ENCODE measurements around the gene CASZ1.

Gene CASZ1

GRCh38 chr1:10625554-10625953 lies 170.9 kb downstream of the CASZ1 start:
- H3K9me3 ChIP-seq (ENCODE audit: control insufficient read depth, low read length): no peaks in the 10 kb centered on the region
- H3K4me3 ChIP-seq (ENCODE audit: insufficient read depth, low read depth, low read length): no peak overlapping the region
- 88% methylated on average over 10 of the region's 10 CpGs for WGBS, 2 experiments
- H3K4me1 ChIP-seq (ENCODE audit: control insufficient read depth, insufficient read depth, low read length): no peaks in the 10 kb centered on the region
- no peak overlapping the region for H3K27ac ChIP-seq (ENCODE audit: insufficient read depth, low read depth, low read length, poor library complexity, severe bottlenecking)
- no peaks in the 10 kb centered on the region for H3K36me3 ChIP-seq (ENCODE audit: control insufficient read depth, insufficient read depth, low read length)
- no peaks in the 10 kb centered on the region for H3K27me3 ChIP-seq (ENCODE audit: control insufficient read depth, insufficient read depth, low read length, poor library complexity, severe bottlenecking)

DNA sequence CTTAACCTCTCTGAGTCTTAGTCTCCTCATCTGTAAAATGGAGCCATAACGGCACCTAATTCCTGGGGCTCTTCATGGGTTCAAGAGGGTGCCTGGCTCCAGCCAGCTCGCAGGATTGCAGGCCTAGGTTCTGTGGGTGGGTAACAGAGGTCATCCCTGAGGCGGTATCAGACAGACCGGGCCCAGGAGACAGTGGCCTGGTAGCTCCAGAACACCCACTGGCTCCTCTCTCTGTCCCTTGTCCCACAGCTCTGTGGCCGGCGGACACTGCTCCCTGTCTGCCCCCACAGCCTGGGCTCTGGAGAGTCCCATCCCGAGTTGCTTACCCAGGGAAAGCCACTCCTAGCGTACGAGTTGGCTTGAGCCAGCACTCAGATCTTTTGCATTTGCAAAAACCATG lies 171.4 kb downstream of the CASZ1 start:
- 93 to 94% methylated on average over 9 of the region's 9 CpGs for WGBS, 2 experiments
- H3K27ac ChIP-seq (ENCODE audit: insufficient read depth, low read depth, low read length, poor library complexity, severe bottlenecking): no peak overlapping the region
- H3K9me3 ChIP-seq (ENCODE audit: control insufficient read depth, low read length): no peaks in the 10 kb centered on the region
- H3K4me3 ChIP-seq (ENCODE audit: insufficient read depth, low read depth, low read length): no peak overlapping the region
- H3K36me3 ChIP-seq (ENCODE audit: control insufficient read depth, insufficient read depth, low read length): no peaks in the 10 kb centered on the region
- H3K27me3 ChIP-seq (ENCODE audit: control insufficient read depth, insufficient read depth, low read length, poor library complexity, severe bottlenecking): no peaks in the 10 kb centered on the region
- H3K4me1 ChIP-seq (ENCODE audit: control insufficient read depth, insufficient read depth, low read length): no peaks in the 10 kb centered on the region

GRCh38 chr1:10624256-10625050 lies 172.0 kb downstream of the CASZ1 start:
- H3K27me3 ChIP-seq (ENCODE audit: control insufficient read depth, insufficient read depth, low read length, poor library complexity, severe bottlenecking): no peaks in the 10 kb centered on the region
- no peaks in the 10 kb centered on the region for H3K4me1 ChIP-seq (ENCODE audit: control insufficient read depth, insufficient read depth, low read length)
- no peak overlapping the region for H3K4me3 ChIP-seq (ENCODE audit: insufficient read depth, low read depth, low read length)
- 95 to 96% methylated on average over 26 of the region's 26 CpGs for WGBS, 2 experiments
- no peaks in the 10 kb centered on the region for H3K9me3 ChIP-seq (ENCODE audit: control insufficient read depth, low read length)
- H3K27ac ChIP-seq (ENCODE audit: insufficient read depth, low read depth, low read length, poor library complexity, severe bottlenecking): no peak overlapping the region
- no peaks in the 10 kb centered on the region for H3K36me3 ChIP-seq (ENCODE audit: control insufficient read depth, insufficient read depth, low read length)

DNA sequence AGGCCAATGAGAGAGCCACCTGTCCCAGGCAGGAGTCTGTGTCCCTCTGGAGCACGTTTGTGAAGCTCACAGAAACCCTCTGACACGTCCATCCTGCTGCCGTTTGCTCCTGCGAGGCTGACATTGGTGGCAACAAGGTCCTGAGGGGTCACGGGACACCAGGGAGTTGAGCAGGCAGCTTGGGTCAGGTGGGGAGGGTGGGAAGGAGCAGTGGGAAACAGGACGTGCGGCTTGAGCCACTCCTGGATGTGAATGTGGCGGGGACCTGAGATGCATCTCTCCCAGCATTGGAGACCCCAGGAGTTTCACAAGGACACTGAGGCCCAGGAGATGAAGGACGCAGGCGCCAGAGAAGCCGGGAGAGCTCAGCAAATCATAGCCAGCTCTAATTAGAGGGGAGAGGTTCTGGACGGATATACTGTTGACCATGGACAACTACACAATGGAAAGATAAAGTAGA lies 172.7 kb downstream of the CASZ1 start:
- no peak overlapping the region for H3K4me3 ChIP-seq (ENCODE audit: insufficient read depth, low read depth, low read length)
- H3K36me3 ChIP-seq (ENCODE audit: control insufficient read depth, insufficient read depth, low read length): no peaks in the 10 kb centered on the region
- H3K9me3 ChIP-seq (ENCODE audit: control insufficient read depth, low read length): no peaks in the 10 kb centered on the region
- no peak overlapping the region for H3K27ac ChIP-seq (ENCODE audit: insufficient read depth, low read depth, low read length, poor library complexity, severe bottlenecking)
- no peaks in the 10 kb centered on the region for H3K4me1 ChIP-seq (ENCODE audit: control insufficient read depth, insufficient read depth, low read length)
- H3K27me3 ChIP-seq (ENCODE audit: control insufficient read depth, insufficient read depth, low read length, poor library complexity, severe bottlenecking): no peaks in the 10 kb centered on the region
- WGBS, 2 experiments: 93 to 95% methylated on average over 12 of the region's 12 CpGs

DNA sequence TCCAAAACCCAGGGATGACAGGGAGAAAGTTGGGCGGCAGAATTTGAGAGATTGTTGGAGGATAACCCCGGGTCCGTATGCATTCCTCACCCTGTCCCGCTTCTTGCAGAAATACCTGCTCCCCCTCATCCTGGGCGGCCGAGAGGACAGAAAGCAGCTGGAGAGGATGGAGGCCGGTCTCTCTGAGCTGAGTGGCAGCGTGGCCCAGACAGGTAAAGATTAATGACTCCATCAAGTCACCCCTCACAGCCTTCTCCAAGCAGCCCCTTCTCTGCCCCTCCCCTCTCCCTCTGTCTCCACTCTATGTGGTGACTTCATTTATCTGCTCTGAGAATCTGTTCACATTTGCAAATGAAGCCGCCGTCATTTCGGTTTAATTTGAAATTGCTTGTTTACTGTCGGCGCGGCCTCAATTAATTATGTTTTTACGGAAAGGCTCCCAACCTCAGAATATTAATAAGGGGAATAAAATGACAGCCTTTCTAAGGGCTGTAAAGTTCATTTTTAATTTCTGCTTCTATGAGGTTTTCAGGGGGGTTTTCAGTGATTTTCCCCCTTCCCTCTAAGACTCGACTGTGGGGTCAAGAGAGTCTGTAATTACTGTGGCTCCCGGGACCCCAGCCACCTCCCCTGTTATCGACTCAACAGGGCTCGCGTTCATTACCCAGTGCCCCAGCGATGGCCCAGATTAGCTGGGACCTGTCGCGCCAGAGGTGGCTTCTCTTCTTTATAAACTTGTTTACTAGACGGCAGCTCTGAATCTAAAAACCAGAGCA lies 173.3 kb downstream of the CASZ1 start:
- Histone ChIP-seq H3K4me1 (ENCODE audit: control insufficient read depth, insufficient read depth, low read length) (no peaks in the 10 kb centered on the region), H3K4me3 (ENCODE audit: insufficient read depth, low read depth, low read length) (no peak overlapping the region), H3K27ac (ENCODE audit: insufficient read depth, low read depth, low read length, poor library complexity, severe bottlenecking) (no peak overlapping the region), H3K36me3 (ENCODE audit: control insufficient read depth, insufficient read depth, low read length) (no peaks in the 10 kb centered on the region), H3K9me3 (ENCODE audit: control insufficient read depth, low read length) (no peaks in the 10 kb centered on the region), H3K27me3 (ENCODE audit: control insufficient read depth, insufficient read depth, low read length, poor library complexity, severe bottlenecking) (no peaks in the 10 kb centered on the region)
- 93 to 94% methylated on average over 24 of the region's 24 CpGs for WGBS, 2 experiments

- H3K27me3 ChIP-seq (ENCODE audit: control insufficient read depth, insufficient read depth, low read length, poor library complexity, severe bottlenecking): no peaks in the 10 kb centered on the region
- H3K27ac ChIP-seq (ENCODE audit: insufficient read depth, low read depth, low read length, poor library complexity, severe bottlenecking): no peak overlapping the region
- H3K4me1 ChIP-seq (ENCODE audit: control insufficient read depth, insufficient read depth, low read length): no peaks in the 10 kb centered on the region
- no peaks in the 10 kb centered on the region for H3K36me3 ChIP-seq (ENCODE audit: control insufficient read depth, insufficient read depth, low read length)
- H3K9me3 ChIP-seq (ENCODE audit: control insufficient read depth, low read length): no peaks in the 10 kb centered on the region
- H3K4me3 ChIP-seq (ENCODE audit: insufficient read depth, low read depth, low read length): no peak overlapping the region
- 90 to 94% methylated on average over 9 of the region's 9 CpGs for WGBS, 2 experiments
Measured at GRCh38 chr1:10621906-10622305, 174.5 kb downstream of the CASZ1 start.

DNA sequence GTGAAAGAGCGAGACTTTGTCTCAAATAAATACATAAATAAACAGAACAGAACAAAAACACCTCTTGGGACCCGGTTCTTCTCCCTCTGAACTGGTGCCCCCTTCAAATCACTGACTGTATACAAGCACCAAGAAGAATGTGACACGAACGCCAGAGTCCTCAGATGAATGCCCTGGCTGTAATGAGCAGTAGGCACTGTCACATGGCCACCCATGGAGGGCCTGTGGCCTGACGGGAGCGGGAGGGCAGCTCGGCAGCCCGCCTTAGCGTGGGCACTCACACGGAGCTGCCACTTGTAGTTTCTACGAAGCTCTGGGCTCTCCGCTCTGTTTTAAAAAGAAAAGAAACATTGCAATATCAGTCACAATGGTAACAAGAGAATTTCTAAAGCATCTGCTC lies 175.7 kb downstream of the CASZ1 start:
- WGBS, 2 experiments: 94 to 95% methylated on average over 12 of the region's 12 CpGs
- Histone ChIP-seq H3K27me3 (ENCODE audit: control insufficient read depth, insufficient read depth, low read length, poor library complexity, severe bottlenecking) (no peaks in the 10 kb centered on the region), H3K36me3 (ENCODE audit: control insufficient read depth, insufficient read depth, low read length) (no peaks in the 10 kb centered on the region), H3K9me3 (ENCODE audit: control insufficient read depth, low read length) (no peaks in the 10 kb centered on the region), H3K4me3 (ENCODE audit: insufficient read depth, low read depth, low read length) (no peak overlapping the region), H3K27ac (ENCODE audit: insufficient read depth, low read depth, low read length, poor library complexity, severe bottlenecking) (no peak overlapping the region), H3K4me1 (ENCODE audit: control insufficient read depth, insufficient read depth, low read length) (no peaks in the 10 kb centered on the region)

DNA sequence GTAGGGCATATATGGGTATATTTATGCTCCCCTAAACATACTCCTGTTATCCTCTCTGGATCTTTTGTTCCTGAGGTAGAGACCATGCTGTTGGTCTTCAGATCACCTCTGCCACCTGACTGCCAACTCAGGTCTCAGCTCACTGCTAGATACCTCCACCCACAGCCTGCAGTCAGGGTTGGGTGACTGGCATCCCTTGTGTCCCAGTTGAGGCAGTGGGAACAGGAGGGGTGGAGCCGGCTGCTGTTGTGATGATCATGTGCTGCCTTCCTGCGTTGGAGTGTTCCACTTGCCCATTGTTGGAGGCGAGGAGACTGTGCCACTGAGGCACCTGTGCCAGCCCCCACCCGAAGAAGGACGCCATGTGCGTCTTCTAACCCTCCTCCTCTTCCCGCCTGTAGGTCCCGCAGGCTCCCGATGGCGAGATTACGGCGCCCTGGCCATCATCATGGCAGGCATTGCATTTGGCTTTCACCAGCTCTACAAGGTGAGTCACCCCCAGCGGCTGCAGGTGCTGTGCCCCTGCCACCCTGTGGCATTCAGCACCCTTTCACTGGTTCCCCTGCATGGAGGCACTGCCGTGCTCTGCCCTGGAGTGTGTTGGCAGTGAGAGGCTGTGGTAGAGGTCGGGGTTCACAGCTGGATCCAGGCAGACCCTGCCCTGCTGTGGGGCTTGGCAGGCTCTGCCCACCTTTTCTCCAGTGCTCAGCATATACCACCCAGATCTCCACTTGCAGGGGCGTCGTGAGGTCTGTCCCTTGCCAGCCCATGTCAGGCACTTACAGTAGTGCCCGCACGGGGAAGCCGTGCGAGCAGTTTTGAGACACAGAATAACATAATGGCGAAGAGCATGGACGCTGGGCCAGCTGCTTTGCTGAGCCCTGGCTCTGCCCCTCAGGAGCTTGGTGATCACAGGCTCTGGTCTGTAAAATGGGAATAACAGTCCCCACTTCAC lies 178.2 kb downstream of the CASZ1 start:
- no peaks in the 10 kb centered on the region for H3K9me3 ChIP-seq (ENCODE audit: control insufficient read depth, low read length)
- H3K27ac ChIP-seq (ENCODE audit: insufficient read depth, low read depth, low read length, poor library complexity, severe bottlenecking): no peak overlapping the region
- no peak overlapping the region for H3K4me3 ChIP-seq (ENCODE audit: insufficient read depth, low read depth, low read length)
- H3K27me3 ChIP-seq (ENCODE audit: control insufficient read depth, insufficient read depth, low read length, poor library complexity, severe bottlenecking): no peaks in the 10 kb centered on the region
- peaks cover 6% of the 10 kb centered on the region for H3K4me1 ChIP-seq (ENCODE audit: control insufficient read depth, insufficient read depth, low read length)
- WGBS, 2 experiments: 95 to 97% methylated on average over 23 of the region's 23 CpGs
- no peaks in the 10 kb centered on the region for H3K36me3 ChIP-seq (ENCODE audit: control insufficient read depth, insufficient read depth, low read length)

GRCh38 chr1:10617318-10617717 lies 179.1 kb downstream of the CASZ1 start:
- Histone ChIP-seq H3K4me3 (ENCODE audit: insufficient read depth, low read depth, low read length) (no peak overlapping the region), H3K4me1 (ENCODE audit: control insufficient read depth, insufficient read depth, low read length) (peaks cover 6% of the 10 kb centered on the region), H3K27me3 (ENCODE audit: control insufficient read depth, insufficient read depth, low read length, poor library complexity, severe bottlenecking) (no peaks in the 10 kb centered on the region), H3K27ac (ENCODE audit: insufficient read depth, low read depth, low read length, poor library complexity, severe bottlenecking) (no peak overlapping the region), H3K36me3 (ENCODE audit: control insufficient read depth, insufficient read depth, low read length) (no peaks in the 10 kb centered on the region), H3K9me3 (ENCODE audit: control insufficient read depth, low read length) (no peaks in the 10 kb centered on the region)
- WGBS, 2 experiments: 94 to 98% methylated on average over 5 of the region's 5 CpGs
